Neural cell (in vitro differentiated cells): Measurements from ENCODE around the gene RNU6-1. TPM values are rescaled to one million over a fixed set of nuclear protein-coding genes. Genes with fewer than 3 reads are reported as not detected.

ENCODE experiments used
- H2AFZ ChIP-seq: fragments of 200-600, 300-800 bp; sonication (generic), shearing (Covaris generic); 2 replicates; pipeline ENCODE4 v1.6.0; 2014; ENCODE audit warnings: low read depth, mild to moderate bottlenecking, antibody characterized with exemption, low read length, moderate library complexity
- H3F3A ChIP-seq: fragments of 200-600 bp; shearing (Covaris generic); 2 replicates; pipeline ENCODE4 v1.6.1; 2016; ENCODE audit warnings: mild to moderate bottlenecking, moderate library complexity, mixed read lengths, antibody characterized with exemption, low read length; ENCODE audit not compliant: insufficient read depth, poor library complexity, severe bottlenecking
- H3K27ac ChIP-seq: fragments of 200-600, 300-800 bp; sonication (generic), shearing (Covaris generic); 2 replicates; pipeline ENCODE4 v1.5.1; 2014; ENCODE audit warnings: mild to moderate bottlenecking, low read length, moderate library complexity
- H3K27me3 ChIP-seq: fragments of 300-800, 200-600 bp; sonication (generic), shearing (Covaris generic); 2 replicates; pipeline ENCODE4 v1.6.0; 2014; ENCODE audit warnings: mild to moderate bottlenecking, low read depth, low read length, moderate library complexity; ENCODE audit not compliant: insufficient read depth
- H3K36me3 ChIP-seq: fragments of 300-800, 200-600 bp; sonication (generic), shearing (Covaris generic); 2 replicates; pipeline ENCODE4 v1.5.1; 2014; ENCODE audit warnings: mild to moderate bottlenecking, antibody characterized with exemption, low read length, moderate library complexity; ENCODE audit not compliant: insufficient read depth
- H3K4me2 ChIP-seq: fragments of 300-800, 200-600 bp; sonication (generic), shearing (Covaris generic); 2 replicates; pipeline ENCODE4 v1.6.0; 2014; ENCODE audit warnings: mild to moderate bottlenecking, low read length
- H3K4me3 ChIP-seq: fragments of 300-800, 200-600 bp; sonication (generic), shearing (Covaris generic); 2 replicates; pipeline ENCODE4 v1.5.1; 2014; ENCODE audit warnings: mild to moderate bottlenecking, low read length, moderate library complexity
- H3K79me2 ChIP-seq: fragments of 200-600 bp; shearing (Covaris generic); replicated peaks from 2 replicates; pipeline ENCODE4 v1.6.0; 2014; ENCODE audit warnings: mild to moderate bottlenecking, low read length, moderate library complexity; ENCODE audit not compliant: insufficient read depth
- H3K9ac ChIP-seq: fragments of 300-800, 200-600 bp; sonication (generic), shearing (Covaris generic); 2 replicates; pipeline ENCODE4 v1.6.1; 2016; ENCODE audit warnings: mild to moderate bottlenecking, low read length, mixed read lengths
- H3K9me2 ChIP-seq: fragments of 200-600 bp; shearing (Covaris generic); 2 replicates; pipeline ENCODE4 v1.6.1; 2016; ENCODE audit warnings: mild to moderate bottlenecking, low read length, mixed read lengths; ENCODE audit not compliant: insufficient read depth
- H3K9me3 ChIP-seq: fragments of 200-600, 300-800 bp; sonication (generic), shearing (Covaris generic); 2 replicates; pipeline ENCODE4 v1.6.1; 2016; ENCODE audit warnings: mild to moderate bottlenecking, mixed run types, low read length, moderate library complexity, mixed read lengths
- H4K20me1 ChIP-seq: fragments of 200-600 bp; shearing (Covaris generic); 2 replicates; pipeline ENCODE4 v1.6.1; 2016; ENCODE audit warnings: mild to moderate bottlenecking, mixed run types; ENCODE audit not compliant: insufficient read depth
- EP300 ChIP-seq: fragments of 450-650 bp; conservative IDR thresholded peaks from 2 replicates; pipeline ENCODE4 v1.6.1; 2014; ENCODE audit warnings: antibody characterized with exemption, mild to moderate bottlenecking, moderate library complexity; ENCODE audit not compliant: poor library complexity, severe bottlenecking
- EZH2 ChIP-seq: fragments of 200-600, 300-800 bp; shearing (Covaris generic), sonication (generic); IDR thresholded peaks from 2 replicates; pipeline ENCODE4 v1.6.1; 2014; ENCODE audit warnings: antibody characterized with exemption, low read length, borderline replicate concordance, mild to moderate bottlenecking; ENCODE audit not compliant: insufficient read depth, poor library complexity, severe bottlenecking
- MXI1 ChIP-seq: fragments of 450-650 bp; conservative IDR thresholded peaks from 2 replicates; pipeline ENCODE4 v1.6.1; 2014; ENCODE audit warnings: antibody characterized with exemption, mild to moderate bottlenecking; ENCODE audit not compliant: poor library complexity, severe bottlenecking
- POLR2AphosphoS5 ChIP-seq: IDR thresholded peaks from 2 replicates; pipeline ENCODE4 v1.6.1; 2012
- RAD21 ChIP-seq: fragments of 450-650 bp; conservative IDR thresholded peaks from 2 replicates; pipeline ENCODE4 v1.6.1; 2014; ENCODE audit warnings: antibody characterized with exemption, mild to moderate bottlenecking, moderate library complexity
- SMC3 ChIP-seq: fragments of 450-650 bp; conservative IDR thresholded peaks from 2 replicates; pipeline ENCODE4 v1.6.1; 2014; ENCODE audit warnings: antibody characterized with exemption, mild to moderate bottlenecking, moderate library complexity; ENCODE audit not compliant: poor library complexity
- TAF1 ChIP-seq: IDR thresholded peaks from 2 replicates; pipeline ENCODE4 v1.6.1; 2012; ENCODE audit warnings: low read depth
- polyA plus RNA-seq: library from polyadenylated mRNA; depleted of rRNA; stranded (reverse); fragments of >200 nt; gene quantifications from 2 replicates; pipeline ENCODE4 v1.2.3, GENCODE V29; 2014
- TF ChIP-seq, protein P1 (sequence below): IDR thresholded peaks from 2 replicates; pipeline ENCODE4 v1.6.1; 2012; ENCODE audit warnings: borderline replicate concordance
- TF ChIP-seq, protein P2 (sequence below): fragments of 450-650 bp; IDR thresholded peaks from 2 replicates; pipeline ENCODE4 v1.5.1; 2014; ENCODE audit warnings: antibody characterized with exemption, mild to moderate bottlenecking, moderate library complexity; ENCODE audit not compliant: poor library complexity, severe bottlenecking

Gene RNU6-1
- polyA plus RNA-seq, 1 donor from 2014 or later: not detected

DNA sequence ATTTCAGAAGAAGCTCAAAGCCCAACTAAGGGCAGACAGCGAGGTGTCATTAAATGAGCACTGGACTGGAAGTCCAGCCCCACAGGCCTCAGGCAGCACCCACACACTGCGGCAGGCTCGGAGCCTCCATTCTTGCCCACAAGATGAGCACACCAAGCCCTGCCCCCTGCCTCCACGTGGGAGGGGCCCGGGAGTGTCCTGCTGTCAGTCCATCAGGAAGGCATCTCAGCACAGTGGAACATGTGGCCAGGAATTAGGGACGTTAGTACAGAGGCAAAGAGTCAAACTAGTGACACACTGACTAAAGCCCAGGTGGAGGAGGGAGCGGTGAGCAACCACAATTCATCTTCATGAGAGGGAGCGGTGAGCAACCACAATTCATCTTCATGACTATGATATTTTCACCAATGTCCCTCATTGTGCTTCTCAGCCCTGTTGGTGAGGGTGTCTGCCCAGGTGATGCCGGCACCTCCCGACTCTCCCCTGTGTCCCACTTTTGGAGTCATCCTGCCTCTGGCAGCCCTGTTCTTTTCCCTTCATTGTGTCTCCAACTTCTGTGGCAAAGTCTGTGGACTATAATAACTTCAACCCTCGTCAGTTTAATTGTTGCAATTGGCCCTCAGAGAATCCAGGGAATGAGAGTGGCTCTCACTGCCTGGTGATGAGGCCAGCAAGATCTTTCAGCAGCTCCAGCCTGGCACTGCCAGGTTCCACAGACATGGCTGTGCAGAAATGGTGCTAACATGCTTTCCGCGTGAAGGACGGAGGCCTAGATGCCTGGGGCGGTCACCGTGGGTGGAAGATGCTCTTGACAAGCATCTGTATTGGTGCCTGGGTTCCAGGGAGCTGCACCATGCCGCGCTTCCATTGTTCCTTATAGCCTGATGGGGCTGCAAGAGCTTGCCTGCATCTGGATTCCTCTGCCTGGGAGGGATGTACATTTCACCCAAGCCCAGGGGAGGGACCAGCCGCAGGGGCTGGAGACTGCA is 37.6 kb downstream of the RNU6-1 start:
- no peaks in the 10 kb centered on the region for H3K9me3 ChIP-seq
- no peaks in the 10 kb centered on the region for H3K27me3 ChIP-seq
- no peak for TF ChIP-seq RAD21
- TF ChIP-seq, protein P1, sequence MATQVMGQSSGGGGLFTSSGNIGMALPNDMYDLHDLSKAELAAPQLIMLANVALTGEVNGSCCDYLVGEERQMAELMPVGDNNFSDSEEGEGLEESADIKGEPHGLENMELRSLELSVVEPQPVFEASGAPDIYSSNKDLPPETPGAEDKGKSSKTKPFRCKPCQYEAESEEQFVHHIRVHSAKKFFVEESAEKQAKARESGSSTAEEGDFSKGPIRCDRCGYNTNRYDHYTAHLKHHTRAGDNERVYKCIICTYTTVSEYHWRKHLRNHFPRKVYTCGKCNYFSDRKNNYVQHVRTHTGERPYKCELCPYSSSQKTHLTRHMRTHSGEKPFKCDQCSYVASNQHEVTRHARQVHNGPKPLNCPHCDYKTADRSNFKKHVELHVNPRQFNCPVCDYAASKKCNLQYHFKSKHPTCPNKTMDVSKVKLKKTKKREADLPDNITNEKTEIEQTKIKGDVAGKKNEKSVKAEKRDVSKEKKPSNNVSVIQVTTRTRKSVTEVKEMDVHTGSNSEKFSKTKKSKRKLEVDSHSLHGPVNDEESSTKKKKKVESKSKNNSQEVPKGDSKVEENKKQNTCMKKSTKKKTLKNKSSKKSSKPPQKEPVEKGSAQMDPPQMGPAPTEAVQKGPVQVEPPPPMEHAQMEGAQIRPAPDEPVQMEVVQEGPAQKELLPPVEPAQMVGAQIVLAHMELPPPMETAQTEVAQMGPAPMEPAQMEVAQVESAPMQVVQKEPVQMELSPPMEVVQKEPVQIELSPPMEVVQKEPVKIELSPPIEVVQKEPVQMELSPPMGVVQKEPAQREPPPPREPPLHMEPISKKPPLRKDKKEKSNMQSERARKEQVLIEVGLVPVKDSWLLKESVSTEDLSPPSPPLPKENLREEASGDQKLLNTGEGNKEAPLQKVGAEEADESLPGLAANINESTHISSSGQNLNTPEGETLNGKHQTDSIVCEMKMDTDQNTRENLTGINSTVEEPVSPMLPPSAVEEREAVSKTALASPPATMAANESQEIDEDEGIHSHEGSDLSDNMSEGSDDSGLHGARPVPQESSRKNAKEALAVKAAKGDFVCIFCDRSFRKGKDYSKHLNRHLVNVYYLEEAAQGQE: no peak
- TF ChIP-seq SMC3: no peak
- TF ChIP-seq EP300: no peak
- TF ChIP-seq POLR2AphosphoS5: no peak
- no peak for TF ChIP-seq MXI1
- TF ChIP-seq, protein P2, sequence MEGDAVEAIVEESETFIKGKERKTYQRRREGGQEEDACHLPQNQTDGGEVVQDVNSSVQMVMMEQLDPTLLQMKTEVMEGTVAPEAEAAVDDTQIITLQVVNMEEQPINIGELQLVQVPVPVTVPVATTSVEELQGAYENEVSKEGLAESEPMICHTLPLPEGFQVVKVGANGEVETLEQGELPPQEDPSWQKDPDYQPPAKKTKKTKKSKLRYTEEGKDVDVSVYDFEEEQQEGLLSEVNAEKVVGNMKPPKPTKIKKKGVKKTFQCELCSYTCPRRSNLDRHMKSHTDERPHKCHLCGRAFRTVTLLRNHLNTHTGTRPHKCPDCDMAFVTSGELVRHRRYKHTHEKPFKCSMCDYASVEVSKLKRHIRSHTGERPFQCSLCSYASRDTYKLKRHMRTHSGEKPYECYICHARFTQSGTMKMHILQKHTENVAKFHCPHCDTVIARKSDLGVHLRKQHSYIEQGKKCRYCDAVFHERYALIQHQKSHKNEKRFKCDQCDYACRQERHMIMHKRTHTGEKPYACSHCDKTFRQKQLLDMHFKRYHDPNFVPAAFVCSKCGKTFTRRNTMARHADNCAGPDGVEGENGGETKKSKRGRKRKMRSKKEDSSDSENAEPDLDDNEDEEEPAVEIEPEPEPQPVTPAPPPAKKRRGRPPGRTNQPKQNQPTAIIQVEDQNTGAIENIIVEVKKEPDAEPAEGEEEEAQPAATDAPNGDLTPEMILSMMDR: no peak
- TF ChIP-seq EZH2: no peak
- TF ChIP-seq TAF1: no peak
- H3K4me2 ChIP-seq: no peak overlapping the region
- H3K36me3 ChIP-seq: no peaks in the 10 kb centered on the region
- no peak overlapping the region for H3K9ac ChIP-seq
- H3K9me2 ChIP-seq: no peaks in the 10 kb centered on the region
- no peak overlapping the region for H3K27ac ChIP-seq
- no peaks in the 10 kb centered on the region for H3F3A ChIP-seq
- H3K4me3 ChIP-seq: no peak overlapping the region
- no peaks in the 10 kb centered on the region for H4K20me1 ChIP-seq
- no peaks in the 10 kb centered on the region for H3K79me2 ChIP-seq
- no peak overlapping the region for H2AFZ ChIP-seq

DNA sequence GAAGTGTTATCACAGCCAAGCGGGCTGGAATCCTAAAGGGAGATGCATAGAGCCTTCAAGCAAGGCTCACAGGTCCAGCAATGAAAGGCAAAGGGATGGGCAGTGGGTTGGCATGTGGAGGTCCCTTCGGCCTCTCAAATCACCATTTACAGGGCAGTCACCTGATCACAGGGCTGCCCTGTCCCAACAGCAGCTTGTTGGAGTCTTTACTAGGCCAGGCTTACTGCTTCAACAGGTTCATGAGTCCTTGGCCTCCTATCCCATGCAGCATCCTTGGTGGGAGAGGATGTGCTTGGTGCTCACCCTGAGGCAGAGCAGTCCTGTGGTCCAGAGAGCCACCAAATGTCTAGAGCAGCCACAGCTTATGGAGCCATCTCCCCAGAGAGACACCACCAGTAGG is 38.7 kb downstream of the RNU6-1 start:
- H3K4me2 ChIP-seq: no peak overlapping the region
- no peak overlapping the region for H2AFZ ChIP-seq
- no peaks in the 10 kb centered on the region for H3K36me3 ChIP-seq
- no peak overlapping the region for H3K27ac ChIP-seq
- H3K4me3 ChIP-seq: no peak overlapping the region
- H3K9me2 ChIP-seq: no peaks in the 10 kb centered on the region
- H3K79me2 ChIP-seq: no peaks in the 10 kb centered on the region
- H3F3A ChIP-seq: no peaks in the 10 kb centered on the region
- H3K9me3 ChIP-seq: no peaks in the 10 kb centered on the region
- no peak overlapping the region for H3K9ac ChIP-seq
- no peaks in the 10 kb centered on the region for H4K20me1 ChIP-seq
- no peak for TF ChIP-seq RAD21
- TF ChIP-seq SMC3: no peak
- no peak for TF ChIP-seq MXI1
- TF ChIP-seq, protein P2: no peak
- TF ChIP-seq, protein P1: no peak
- no peak for TF ChIP-seq TAF1
- TF ChIP-seq EZH2: no peak
- no peak for TF ChIP-seq EP300
- no peak for TF ChIP-seq POLR2AphosphoS5
- H3K27me3 ChIP-seq: no peaks in the 10 kb centered on the region
